SK-N-SH treated with all-trans-retinoic acid at 6 μM for 48 hours (cell line): ENCODE results near the gene TEX261.

Experiments
- ATAC-seq: fragments of 200-7000 bp; cut with Tn5 transposase; 3 replicates; pipeline ENCODE4 v1.9.1; 2020; ENCODE audit warnings: mild to moderate bottlenecking, moderate library complexity
- BACH2 ChIP-seq: fragments of 250-450 bp; sonication (Bioruptor Pico); IDR thresholded peaks from 2 replicates; pipeline ENCODE4 v1.9.0; 2021; ENCODE audit warnings: mild to moderate bottlenecking, borderline replicate concordance
- CREB5 ChIP-seq: fragments of 250-450 bp; sonication (Bioruptor Pico); IDR thresholded peaks from 2 replicates; pipeline ENCODE4 v1.5.1; 2020; ENCODE audit warnings: low read depth, mild to moderate bottlenecking, moderate library complexity
- CSDC2 ChIP-seq: fragments of 250-450 bp; sonication (Bioruptor Pico); IDR thresholded peaks from 2 replicates; pipeline ENCODE4 v1.5.0; 2020; ENCODE audit warnings: mild to moderate bottlenecking, moderate library complexity
- CSRNP3 ChIP-seq: fragments of 250-450 bp; sonication (Bioruptor Pico); IDR thresholded peaks from 2 replicates; pipeline ENCODE4 v1.5.1; 2021; ENCODE audit warnings: mild to moderate bottlenecking, moderate library complexity
- ESRRG ChIP-seq: fragments of 250-450 bp; sonication (Bioruptor Pico); IDR thresholded peaks from 2 replicates; pipeline ENCODE4 v1.6.1; 2021; ENCODE audit warnings: mild to moderate bottlenecking
- GLIS3 ChIP-seq: fragments of 250-450 bp; sonication (Bioruptor Pico); IDR thresholded peaks from 2 replicates; pipeline ENCODE4 v1.5.0; 2020; ENCODE audit warnings: mild to moderate bottlenecking, moderate library complexity
- ISL1 ChIP-seq: fragments of 250-450 bp; sonication (Bioruptor Pico); IDR thresholded peaks from 2 replicates; pipeline ENCODE4 v2.1.2; 2022; ENCODE audit warnings: mild to moderate bottlenecking, moderate library complexity
- OSR1 ChIP-seq: fragments of 250-450 bp; sonication (Bioruptor Pico); IDR thresholded peaks from 2 replicates; pipeline ENCODE4 v1.8.0; 2022; ENCODE audit warnings: moderate library complexity, mild to moderate bottlenecking, inconsistent platforms
- PATZ1 ChIP-seq: fragments of 250-450 bp; sonication (Bioruptor Pico); IDR thresholded peaks from 2 replicates; pipeline ENCODE4 v1.8.0; 2020; ENCODE audit warnings: mild to moderate bottlenecking, moderate library complexity, borderline replicate concordance
- RARB ChIP-seq: fragments of 250-450 bp; sonication (Bioruptor Pico); IDR thresholded peaks from 2 replicates; pipeline ENCODE4 v1.8.0; 2021; ENCODE audit warnings: mild to moderate bottlenecking, moderate library complexity
- SNAI2 ChIP-seq: fragments of 250-450 bp; sonication (Bioruptor Pico); IDR thresholded peaks from 2 replicates; pipeline ENCODE4 v1.5.0; 2020; ENCODE audit warnings: mild to moderate bottlenecking, moderate library complexity
- TCF4 ChIP-seq: fragments of 250-450 bp; sonication (Bioruptor Pico); IDR thresholded peaks from 2 replicates; pipeline ENCODE4 v1.8.0; 2021; ENCODE audit warnings: mild to moderate bottlenecking, moderate library complexity, borderline replicate concordance
- TOX ChIP-seq: fragments of 250-450 bp; sonication (Bioruptor Pico); IDR thresholded peaks from 2 replicates; pipeline ENCODE4 v1.8.0; 2021; ENCODE audit warnings: mild to moderate bottlenecking, moderate library complexity, borderline replicate concordance
- TSHZ2 ChIP-seq: fragments of 250-450 bp; sonication (Bioruptor Pico); IDR thresholded peaks from 2 replicates; pipeline ENCODE4 v1.5.0; 2020; ENCODE audit warnings: mild to moderate bottlenecking, moderate library complexity
- ZC3H10 ChIP-seq: fragments of 250-450 bp; sonication (Bioruptor Pico); IDR thresholded peaks from 2 replicates; pipeline ENCODE4 v1.5.1; 2021; ENCODE audit warnings: mild to moderate bottlenecking, moderate library complexity
- ZFP3 ChIP-seq: fragments of 250-450 bp; sonication (Bioruptor Pico); IDR thresholded peaks from 2 replicates; pipeline ENCODE4 v1.5.0; 2020; ENCODE audit warnings: mild to moderate bottlenecking, moderate library complexity
- ZFP30 ChIP-seq: fragments of 450-650 bp; formaldehyde crosslinking; IDR thresholded peaks from 2 replicates; pipeline ENCODE4 v1.5.0; 2022; ENCODE audit warnings: mild to moderate bottlenecking, moderate library complexity
- ZNF565 ChIP-seq: fragments of 450-650 bp; formaldehyde crosslinking; conservative IDR thresholded peaks from 2 replicates; pipeline ENCODE4 v1.5.0; 2020; ENCODE audit warnings: low read depth, mild to moderate bottlenecking, moderate library complexity
- ZNF70 ChIP-seq: fragments of 450-650 bp; formaldehyde crosslinking; IDR thresholded peaks from 2 replicates; pipeline ENCODE4 v1.5.0; 2020; ENCODE audit warnings: mild to moderate bottlenecking, moderate library complexity
- ZNF8 ChIP-seq: fragments of 450-650 bp; formaldehyde crosslinking; IDR thresholded peaks from 2 replicates; pipeline ENCODE4 v1.5.0; 2020; ENCODE audit warnings: mild to moderate bottlenecking, moderate library complexity
- TF ChIP-seq, protein P1 (sequence below): fragments of 250-450 bp; sonication (Bioruptor Pico); IDR thresholded peaks from 2 replicates; pipeline ENCODE4 v1.8.0; 2021; ENCODE audit warnings: low read depth, mild to moderate bottlenecking, moderate library complexity, borderline replicate concordance

Gene TEX261

DNA sequence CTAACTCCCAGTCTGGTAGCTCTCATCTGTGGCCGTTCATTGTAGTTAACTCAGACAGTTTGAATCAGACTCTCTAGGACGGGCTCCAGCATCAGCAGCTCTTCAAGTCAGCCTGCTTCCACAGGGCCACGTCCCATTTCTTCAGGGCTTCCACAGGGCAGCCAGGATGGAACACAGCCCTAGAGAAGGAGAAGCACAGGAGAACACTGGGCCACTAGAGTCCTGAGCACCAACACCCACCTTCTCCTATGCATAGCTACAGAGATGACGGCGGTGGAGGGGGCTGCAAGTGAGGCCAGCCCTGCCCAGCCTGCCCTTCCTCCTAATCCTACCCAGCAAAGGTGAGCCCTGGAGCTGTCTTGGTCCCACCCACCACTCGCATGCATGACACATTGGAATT, 10.2 kb upstream of the TEX261 start:
- TF ChIP-seq TCF4 (CRISPR knock-in tag) (no peak), ZNF565 (CRISPR knock-in tag) (no peak), ISL1 (CRISPR knock-in tag) (no peak), CSDC2 (no peak), TSHZ2 (CRISPR knock-in tag) (no peak), CSRNP3 (CRISPR knock-in tag) (no peak), OSR1 (CRISPR knock-in tag) (no peak)
- TF ChIP-seq, all 23 proteins: peak for 0
- ATAC-seq = no peak

- ATAC-seq = no peak
- no peak for TF ChIP-seq CSRNP3 (CRISPR knock-in tag)
- TF ChIP-seq, protein P1, sequence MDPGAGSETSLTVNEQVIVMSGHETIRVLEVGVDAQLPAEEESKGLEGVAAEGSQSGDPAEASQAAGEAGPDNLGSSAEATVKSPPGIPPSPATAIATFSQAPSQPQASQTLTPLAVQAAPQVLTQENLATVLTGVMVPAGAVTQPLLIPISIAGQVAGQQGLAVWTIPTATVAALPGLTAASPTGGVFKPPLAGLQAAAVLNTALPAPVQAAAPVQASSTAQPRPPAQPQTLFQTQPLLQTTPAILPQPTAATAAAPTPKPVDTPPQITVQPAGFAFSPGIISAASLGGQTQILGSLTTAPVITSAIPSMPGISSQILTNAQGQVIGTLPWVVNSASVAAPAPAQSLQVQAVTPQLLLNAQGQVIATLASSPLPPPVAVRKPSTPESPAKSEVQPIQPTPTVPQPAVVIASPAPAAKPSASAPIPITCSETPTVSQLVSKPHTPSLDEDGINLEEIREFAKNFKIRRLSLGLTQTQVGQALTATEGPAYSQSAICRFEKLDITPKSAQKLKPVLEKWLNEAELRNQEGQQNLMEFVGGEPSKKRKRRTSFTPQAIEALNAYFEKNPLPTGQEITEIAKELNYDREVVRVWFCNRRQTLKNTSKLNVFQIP (CRISPR knock-in tag) = no peak
- TF ChIP-seq PATZ1 (CRISPR knock-in tag) = no peak
- no peak for TF ChIP-seq CSDC2
- no peak for TF ChIP-seq ZNF8 (CRISPR knock-in tag)
- TF ChIP-seq CREB5 (CRISPR knock-in tag) = no peak
- TF ChIP-seq ZC3H10 (CRISPR knock-in tag) = no peak
- no peak for TF ChIP-seq OSR1 (CRISPR knock-in tag)
- no peak for TF ChIP-seq BACH2 (CRISPR knock-in tag)
- no peak for TF ChIP-seq TCF4 (CRISPR knock-in tag)
- TF ChIP-seq, all 23 proteins: peak for 0
Measured at GRCh38 chr2:71003966-71004755, 9.5 kb upstream of the TEX261 start.

DNA sequence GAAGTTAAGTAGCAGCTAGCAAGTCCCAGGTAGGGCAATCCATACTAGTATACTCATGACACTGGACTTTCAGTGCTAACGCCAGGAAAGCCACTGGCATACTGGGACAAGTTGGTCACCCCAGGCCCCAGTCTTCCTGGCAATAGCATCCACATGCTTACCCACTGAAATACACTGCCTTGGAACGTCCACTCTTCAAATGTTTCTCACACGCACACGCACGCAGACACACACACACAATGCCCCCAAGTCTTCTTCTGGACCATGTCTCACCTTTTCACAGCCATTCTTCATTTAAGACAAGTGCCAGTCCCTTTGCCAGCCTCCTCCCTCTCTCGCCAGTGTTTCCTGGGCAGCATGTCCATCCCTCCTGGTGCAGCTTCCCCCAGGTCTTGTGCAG, 8.7 kb upstream of the TEX261 start:
- TF ChIP-seq RARB (no peak), ESRRG (no peak), CREB5 (CRISPR knock-in tag) (no peak), ZFP3 (CRISPR knock-in tag) (no peak), ZFP30 (no peak), ZNF70 (CRISPR knock-in tag) (no peak), TOX (CRISPR knock-in tag) (no peak), BACH2 (CRISPR knock-in tag) (no peak), SNAI2 (CRISPR knock-in tag) (no peak), OSR1 (CRISPR knock-in tag) (no peak), GLIS3 (no peak), CSDC2 (no peak), ZNF565 (CRISPR knock-in tag) (no peak)
- ATAC-seq = no peak
